H1 (cell line): ENCODE data around the gene PIP5K1C. TPM values are rescaled to one million over a fixed set of nuclear protein-coding genes. Genes with fewer than 3 reads are reported as not detected.

ENCODE experiments used
- EGR1 ChIP-seq: IDR thresholded peaks from 2 replicates; pipeline ENCODE4 v1.6.1; 2011; ENCODE audit warnings: low read depth, low read length, borderline replicate concordance
- JUN ChIP-seq: IDR thresholded peaks from 2 replicates; pipeline ENCODE4 v1.6.1; 2011; ENCODE audit warnings: low read depth, mild to moderate bottlenecking, improper control_type of control experiment, low read length
- TBP ChIP-seq: IDR thresholded peaks from 2 replicates; pipeline ENCODE4 v1.6.1; 2011; ENCODE audit warnings: low read depth, low read length, improper control_type of control experiment
- polyA plus RNA-seq, 7 experiments: library from polyadenylated mRNA; depleted of rRNA in 3 of 7; stranded (reverse) in 5 of 7; unstranded in 2 of 7; fragments of >200 nt in 5 of 7; fragments of 200-250 nt in 2 of 7; gene quantifications; 1 replicate in 5 of 7; 2 replicates in 1 of 7; 4 replicates in 1 of 7; pipeline versions ENCODE4 v1.2.1 to v1.2.3, GENCODE V29; 2011 to 2013; ENCODE audit warnings: missing spikeins in 2 of 7, mixed read lengths in 2 of 7
- total RNA-seq: library from RNA; stranded (reverse); fragmentation: NEBNext Ultra II Directional; extraction: Animal tissue kit (Norgen Biotek cat#: 25700); gene quantifications from 2 replicates; pipeline ENCODE4 v1.2.1, GENCODE V29; 2021

Gene PIP5K1C
- total and polyA plus RNA-seq, 2 of the 8 experiments (the other 6 are each of a cell fraction or from before 2014, with no cell fraction given) = 10.6 to 32.9 TPM

DNA sequence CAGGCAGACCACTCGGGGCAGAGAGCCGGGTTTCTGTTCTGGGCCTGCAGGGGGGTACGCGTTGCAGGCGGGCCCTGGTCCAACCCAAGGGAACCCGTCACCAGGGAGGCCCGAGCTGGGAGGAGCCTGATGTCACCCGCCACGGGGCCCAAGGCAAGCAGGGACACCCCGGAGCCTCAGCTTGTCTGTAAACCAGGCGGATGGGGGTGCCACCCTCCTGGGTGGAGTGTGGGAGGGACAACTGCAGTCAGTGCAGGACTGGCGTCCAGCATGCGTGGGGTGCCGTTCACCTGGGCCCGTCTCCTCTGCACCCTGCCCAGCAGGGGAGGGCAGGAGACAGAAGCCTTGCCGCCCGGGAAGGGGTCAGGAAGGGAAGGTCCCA lies 80.6 kb downstream of the PIP5K1C start (continued):
- no peak for TF ChIP-seq JUN
- TF ChIP-seq TBP = no peak
- TF ChIP-seq EGR1 = no peak
